Mesothelial cell of epicardium (in vitro differentiated cells): ENCODE data around the gene MTERF1. TPM values are rescaled to one million over a fixed set of nuclear protein-coding genes. Genes with fewer than 3 reads are reported as not detected.
"Not testable (repeated sequence)": the region's sequence is repeated elsewhere in the genome, so short reads cannot be mapped to it uniquely, and the experiment has no call there.

Source experiments
- DNase-seq, 2 experiments: peaks; one replicate each; pipeline ENCODE4 v3.0.0; 2021; ENCODE audit warnings: low spot score in 2 of 2; ENCODE audit not compliant: unreplicated experiment in 2 of 2
- H3K27ac Mint-ChIP-seq: 2 replicates; pipeline ENCODE4 v1.8.0; 2021; ENCODE audit warnings: mixed read lengths
- H3K27me3 Mint-ChIP-seq: 2 replicates; pipeline ENCODE4 v1.8.0; 2021; ENCODE audit warnings: low read depth, mixed read lengths
- H3K36me3 Mint-ChIP-seq: 2 replicates; pipeline ENCODE4 v1.8.0; 2021; ENCODE audit warnings: mixed read lengths
- H3K4me1 Mint-ChIP-seq: 2 replicates; pipeline ENCODE4 v1.8.0; 2021; ENCODE audit warnings: mixed read lengths
- H3K4me3 Mint-ChIP-seq: 2 replicates; pipeline ENCODE4 v1.8.0; 2021; ENCODE audit warnings: mild to moderate bottlenecking, moderate library complexity, mixed read lengths
- H3K9me3 Mint-ChIP-seq: 2 replicates; pipeline ENCODE4 v1.8.0; 2021; ENCODE audit warnings: mixed read lengths
- CTCF ChIP-seq: fragments of 200-600 bp; sonication (generic); IDR thresholded peaks from one replicate; pipeline ENCODE4 v1.5.0; 2021; ENCODE audit warnings: antibody characterized with exemption; ENCODE audit not compliant: unreplicated experiment
- total RNA-seq: library from RNA; stranded (reverse); gene quantifications from 3 replicates; pipeline ENCODE4 v1.2.1, GENCODE V29; 2021

MTERF1 gene
- total RNA-seq, 1 donor from 2014 or later = 14.7 TPM

- H3K4me1 Mint-ChIP-seq = no peaks in the 10 kb centered on the region
- no peak overlapping the region for H3K27ac Mint-ChIP-seq
- H3K4me3 Mint-ChIP-seq = no peak overlapping the region
- no peaks in the 10 kb centered on the region for H3K27me3 Mint-ChIP-seq
- H3K9me3 Mint-ChIP-seq = peaks cover 7% of the 10 kb centered on the region
- TF ChIP-seq CTCF = no peak
- no peak for DNase-seq
- H3K36me3 Mint-ChIP-seq = no peaks in the 10 kb centered on the region
These were observed 29.7 kb upstream of the MTERF1 start for GRCh38 chr7:91910171-91910570.

GRCh38 chr7:91899563-91899962 is 19.1 kb upstream of the MTERF1 start:
- no peaks in the 10 kb centered on the region for H3K36me3 Mint-ChIP-seq
- no peaks in the 10 kb centered on the region for H3K9me3 Mint-ChIP-seq
- H3K27me3 Mint-ChIP-seq = no peaks in the 10 kb centered on the region
- TF ChIP-seq CTCF = no peak
- H3K4me3 Mint-ChIP-seq = no peak overlapping the region
- H3K4me1 Mint-ChIP-seq = peaks cover 22% of the 10 kb centered on the region
- no peak overlapping the region for H3K27ac Mint-ChIP-seq
- DNase-seq = no peak

- no peak for TF ChIP-seq CTCF
- no peak overlapping the region for H3K4me3 Mint-ChIP-seq
- H3K4me1 Mint-ChIP-seq = peaks cover 29% of the 10 kb centered on the region
These were observed 17.9 kb upstream of the MTERF1 start for GRCh38 chr7:91898240-91898992.

GRCh38 chr7:91894781-91895480 is 14.4 kb upstream of the MTERF1 start:
- DNase-seq = no peak
- H3K36me3 Mint-ChIP-seq = peaks cover 1% of the 10 kb centered on the region
- no peak for TF ChIP-seq CTCF
- peaks cover 4% of the 10 kb centered on the region for H3K9me3 Mint-ChIP-seq
- H3K4me3 Mint-ChIP-seq = no peak overlapping the region
- peaks cover 41% of the 10 kb centered on the region for H3K4me1 Mint-ChIP-seq
- no peaks in the 10 kb centered on the region for H3K27me3 Mint-ChIP-seq
- H3K27ac Mint-ChIP-seq = peak overlapping the region; percentile 52

More at GRCh38 chr7:91898240-91898992, 17.9 kb upstream of the MTERF1 start:
- Mint-ChIP-seq H3K27me3 (no peaks in the 10 kb centered on the region), H3K9me3 (no peaks in the 10 kb centered on the region), H3K27ac (peak overlapping the region; percentile 71), H3K36me3 (no peaks in the 10 kb centered on the region)
- DNase-seq = no peak

- H3K9me3 Mint-ChIP-seq, H3K4me3 Mint-ChIP-seq, H3K27me3 Mint-ChIP-seq, DNase-seq, H3K36me3 Mint-ChIP-seq: not testable (repeated sequence)
- Mint-ChIP-seq H3K4me1 (peaks cover 35% of the 10 kb centered on the region), H3K27ac (peak overlapping the region; percentile 26)
These were observed 13.2 kb upstream of the MTERF1 start for GRCh38 chr7:91893699-91894098.

- no peak for TF ChIP-seq CTCF
- Mint-ChIP-seq H3K9me3 (peaks cover 4% of the 10 kb centered on the region), H3K27me3 (no peaks in the 10 kb centered on the region), H3K4me3 (no peak overlapping the region), H3K27ac (peak overlapping the region; percentile 81), H3K36me3 (peaks cover 1% of the 10 kb centered on the region), H3K4me1 (peaks cover 28% of the 10 kb centered on the region)
- DNase-seq = no peak
These were observed 12.4 kb upstream of the MTERF1 start for GRCh38 chr7:91892821-91893340.
